Aorta (tissue), 5 donors: ENCODE results near the gene PADI2. TPM values are rescaled to one million over a fixed set of nuclear protein-coding genes. Genes with fewer than 3 reads are reported as not detected.

Experiments used
- ATAC-seq: fragments of 200-7000 bp; cut with Tn5 transposase; one replicate; pipeline ENCODE4 v1.9.1; 2022; ENCODE audit warnings: moderate library complexity; ENCODE audit not compliant: low FRiP score
- DNase-seq, 2 donors: peaks; one replicate each; pipeline ENCODE4 v3.0.0-alpha.2; 2020
- H3K27ac ChIP-seq, 2 donors: one replicate each; pipeline ENCODE4 v1.5.1; 2013; ENCODE audit warnings: low read length in 2 of 2, mild to moderate bottlenecking in 2 of 2, moderate library complexity in 2 of 2, control low read depth in 1 of 2, inconsistent platforms in 1 of 2, low read depth in 1 of 2
- H3K27me3 ChIP-seq, 2 donors: one replicate each; pipeline ENCODE4 v1.6.1; 2013; ENCODE audit warnings: control low read depth in 1 of 2, low read length in 1 of 2, mild to moderate bottlenecking in 1 of 2, moderate library complexity in 1 of 2; ENCODE audit not compliant: insufficient read depth in 2 of 2, control insufficient read depth in 1 of 2
- H3K36me3 ChIP-seq, 2 donors: one replicate each; pipeline ENCODE4 v1.6.1; 2013; ENCODE audit warnings: control low read depth in 1 of 2, low read length in 1 of 2, mild to moderate bottlenecking in 1 of 2; ENCODE audit not compliant: insufficient read depth in 2 of 2, control insufficient read depth in 1 of 2
- H3K4me1 ChIP-seq, 2 donors: one replicate each; pipeline ENCODE4 v1.6.1; 2013; ENCODE audit warnings: low read length in 2 of 2, control low read depth in 1 of 2, mild to moderate bottlenecking in 1 of 2, moderate library complexity in 1 of 2; ENCODE audit not compliant: insufficient read depth in 2 of 2, control insufficient read depth in 1 of 2
- H3K4me3 ChIP-seq, 2 donors: one replicate each; pipeline ENCODE4 v1.5.1; 2013; ENCODE audit warnings: low read length in 2 of 2, control low read depth in 1 of 2, mild to moderate bottlenecking in 1 of 2
- H3K9me3 ChIP-seq: one replicate; pipeline ENCODE4 v1.6.1; 2013; ENCODE audit warnings: mild to moderate bottlenecking, low read length; ENCODE audit not compliant: control insufficient read depth
- WGBS, 2 donors: extraction: QIAGEN DNeasy Blood & Tissue Kit; methylation state at CpG; one replicate each; pipeline ENCODE4 v1.1.7; 2013; 5-methylcytosine and 5-hydroxymethylcytosine counted together
- intact Hi-C, 2 donors: fragments of 100-400 bp; cut with DNase I; formaldehyde crosslinking; loops; one replicate each; pipeline versions ENCODE4 v1.14.2 to v1.15.0; 2022
- polyA plus RNA-seq, 2 donors: library from polyadenylated mRNA; stranded (reverse); fragments of 200-250 nt; gene quantifications; one replicate each; pipeline ENCODE4 v1.2.3, GENCODE V29; 2013
- total RNA-seq, 2 donors: library from RNA; stranded (reverse); fragmentation: NEBNext Ultra II Directional; extraction: Animal tissue kit (Norgen Biotek cat#: 25700); gene quantifications; one replicate each; pipeline ENCODE4 v1.2.1, GENCODE V29; 2021
- donor health status: healthy with polysubstance abuse.
- donor health status: Bipolar disorder and iron deficiency.
- donor health status: DM: no; HTN: no; CAD: no.
- donor health status: DM: no; HTN: no; CAD: no.
- donor health status: DM: yes; HTN: yes; CAD: no.

PADI2 gene
- total and polyA plus RNA-seq, 4 donors: 0.87 to 2.9 (median 2.0) TPM

DNA sequence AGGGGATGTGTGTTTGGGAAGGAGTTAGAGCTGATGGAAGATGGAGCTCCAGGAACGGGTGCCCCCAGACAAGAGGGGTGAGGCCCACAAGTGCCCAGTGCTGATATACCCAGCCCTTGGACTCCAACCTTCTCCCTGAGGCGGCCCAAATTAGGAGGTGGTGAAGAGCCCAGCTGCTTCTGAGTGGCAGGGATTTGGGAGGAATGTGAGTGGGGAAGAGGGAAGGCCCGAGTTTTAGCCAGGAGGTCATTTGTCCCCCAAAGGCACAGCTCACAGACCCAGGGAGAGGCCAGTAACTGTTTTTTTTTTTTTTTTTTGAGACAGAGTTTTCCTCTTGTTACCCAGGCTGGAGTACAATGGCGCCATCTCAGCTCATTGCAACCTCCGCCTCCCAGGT is 1.2 kb upstream of the PADI2 start:
- Histone ChIP-seq H3K9me3 (no peaks in the 10 kb centered on the region), H3K27me3 (no peaks in the 10 kb centered on the region), H3K4me3 (no peak overlapping the region), H3K36me3 (no peaks in the 10 kb centered on the region), H3K4me1 (no peaks in the 10 kb centered on the region), H3K27ac (no peak overlapping the region)
- DNase-seq: no peak
- intact Hi-C loops: loop anchor here in 1 of 2 donors (10.0 kb wide), 1 partner anchor 284 kb away; no protein-coding TSS in a partner anchor
- WGBS, 2 donors: 95 to 96% methylated on average over 5 of the region's 5 CpGs
- ATAC-seq: no peak

- no peaks in the 10 kb centered on the region for H3K4me1 ChIP-seq
- intact Hi-C loops: loop anchor here in 1 of 2 donors (10.0 kb wide), 1 partner anchor 285 kb away; no protein-coding TSS in a partner anchor
- H3K27ac ChIP-seq: no peak overlapping the region
- ATAC-seq (no peak), DNase-seq (peak in 1 of 2 donors; percentile 64)
- 70 to 72% methylated on average over 20 of the region's 20 CpGs for whole genome bisulfite sequencing, 2 donors
- H3K4me3 ChIP-seq: no peak overlapping the region
- no peaks in the 10 kb centered on the region for H3K27me3 ChIP-seq
- no peaks in the 10 kb centered on the region for H3K9me3 ChIP-seq
- H3K36me3 ChIP-seq: no peaks in the 10 kb centered on the region
Measured at GRCh38 chr1:17119773-17120480, 676 bp upstream of the PADI2 start.

DNA sequence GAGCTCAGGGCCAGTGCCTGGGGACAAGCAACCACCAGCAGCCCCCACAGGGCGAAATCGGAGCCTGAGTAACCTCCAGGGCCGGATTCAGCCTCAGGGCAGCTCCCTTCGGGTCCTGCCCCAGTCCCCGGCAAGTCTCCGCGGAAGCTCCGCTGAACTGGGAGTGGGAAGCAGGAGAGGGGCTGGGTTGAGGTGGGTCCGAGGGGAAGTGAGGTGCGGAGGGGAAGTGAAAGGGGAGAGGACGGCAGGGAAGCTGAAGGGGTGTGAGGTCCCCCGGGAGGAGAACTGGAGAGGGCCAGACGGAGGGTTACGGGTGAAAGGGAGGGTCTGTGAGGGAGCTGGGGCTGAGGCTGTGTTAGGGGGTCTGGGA is 560 bp downstream of the PADI2 start:
- Histone ChIP-seq H3K4me3 (no peak overlapping the region), H3K9me3 (no peaks in the 10 kb centered on the region), H3K36me3 (no peaks in the 10 kb centered on the region), H3K4me1 (no peaks in the 10 kb centered on the region), H3K27ac (no peak overlapping the region), H3K27me3 (no peaks in the 10 kb centered on the region)
- DNase-seq (no peak), ATAC-seq (no peak)
- intact Hi-C loops: no loop called here
- 12 to 13% methylated on average over 14 of the region's 14 CpGs for WGBS, 2 donors

DNA sequence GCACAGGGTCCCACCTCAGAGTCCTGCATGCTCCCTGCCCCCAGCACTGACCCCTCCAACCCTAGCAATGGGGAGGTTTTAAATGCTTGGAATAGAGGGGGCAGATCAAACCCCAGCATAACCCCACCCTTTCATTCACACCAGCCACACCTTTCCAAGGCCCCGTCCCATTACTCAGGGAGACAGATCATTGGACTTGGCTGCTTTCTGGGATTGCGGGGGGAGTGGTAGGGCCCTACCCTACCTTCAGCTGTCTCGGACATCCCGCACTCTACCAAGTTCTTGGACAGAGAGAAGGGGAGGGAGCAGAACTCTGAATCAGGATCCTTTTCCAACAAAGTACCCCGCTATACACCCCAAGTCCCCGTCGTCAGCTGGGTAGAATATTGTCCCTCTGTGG is 983 bp downstream of the PADI2 start:
- H3K36me3 ChIP-seq: no peaks in the 10 kb centered on the region
- DNase-seq: no peak
- intact Hi-C loops: no loop called here
- 56 to 70% methylated on average over 7 of the region's 7 CpGs for WGBS, 2 donors
- no peaks in the 10 kb centered on the region for H3K27me3 ChIP-seq
- no peak overlapping the region for H3K4me3 ChIP-seq
- no peak overlapping the region for H3K27ac ChIP-seq
- H3K9me3 ChIP-seq: no peaks in the 10 kb centered on the region
- ATAC-seq: no peak
- no peaks in the 10 kb centered on the region for H3K4me1 ChIP-seq

DNA sequence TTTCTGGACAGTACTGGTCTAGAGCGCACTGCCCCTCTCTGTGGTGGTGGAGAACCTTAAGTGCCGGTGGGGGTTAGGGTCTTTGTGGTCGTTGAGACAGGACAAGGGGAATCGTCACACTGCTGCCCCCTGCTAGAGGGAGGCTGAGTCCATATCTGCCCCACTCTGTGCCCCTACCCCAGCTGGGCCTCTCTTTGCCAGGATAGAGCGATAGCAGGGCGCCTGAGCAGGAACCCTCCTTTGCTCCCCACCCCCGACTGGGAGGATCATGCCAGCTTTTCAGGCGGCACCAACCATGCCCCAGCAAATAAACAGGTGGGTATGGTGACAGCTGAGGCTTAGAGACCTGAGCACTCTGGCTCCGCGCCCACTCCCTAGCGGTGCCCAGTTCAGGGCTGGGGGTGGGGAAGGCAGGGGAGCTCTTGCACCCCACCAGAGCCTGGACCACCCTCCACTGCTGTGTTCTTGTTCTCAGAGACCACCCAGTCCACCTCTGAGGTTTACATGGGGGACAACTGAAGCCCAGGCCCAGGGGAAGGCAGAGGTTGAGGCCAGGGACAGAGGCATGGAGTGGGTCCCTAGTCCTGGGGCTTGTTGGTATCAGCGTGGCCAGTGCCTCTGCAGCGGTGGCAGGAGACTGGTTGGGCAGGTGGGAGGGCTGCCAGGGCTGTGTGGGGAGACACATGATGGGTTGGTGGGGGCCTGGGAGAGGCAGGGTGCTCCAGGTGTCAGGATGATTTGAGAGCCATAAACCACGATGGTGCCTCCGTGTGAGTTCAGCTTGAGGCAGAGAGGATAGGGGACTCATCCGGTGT is 1.6 kb downstream of the PADI2 start:
- no peaks in the 10 kb centered on the region for H3K27me3 ChIP-seq
- H3K4me1 ChIP-seq: no peaks in the 10 kb centered on the region
- DNase-seq: no peak
- 82 to 83% methylated on average over 16 of the region's 16 CpGs for WGBS, 2 donors
- no peaks in the 10 kb centered on the region for H3K36me3 ChIP-seq
- H3K27ac ChIP-seq: no peak overlapping the region
- intact Hi-C loops: no loop called here
- no peak overlapping the region for H3K4me3 ChIP-seq
- no peak for ATAC-seq
- no peaks in the 10 kb centered on the region for H3K9me3 ChIP-seq

- DNase-seq (no peak), ATAC-seq (no peak)
- H3K27me3 ChIP-seq: no peaks in the 10 kb centered on the region
- 76 to 89% methylated on average over 1 of the region's 1 CpG for WGBS, 2 donors
- no peaks in the 10 kb centered on the region for H3K36me3 ChIP-seq
- H3K4me1 ChIP-seq: no peaks in the 10 kb centered on the region
- H3K9me3 ChIP-seq: no peaks in the 10 kb centered on the region
- H3K27ac ChIP-seq: no peak overlapping the region
- intact Hi-C loops: no loop called here
- no peak overlapping the region for H3K4me3 ChIP-seq
Measured at GRCh38 chr1:17116643-17117042, 2.6 kb downstream of the PADI2 start.

DNA sequence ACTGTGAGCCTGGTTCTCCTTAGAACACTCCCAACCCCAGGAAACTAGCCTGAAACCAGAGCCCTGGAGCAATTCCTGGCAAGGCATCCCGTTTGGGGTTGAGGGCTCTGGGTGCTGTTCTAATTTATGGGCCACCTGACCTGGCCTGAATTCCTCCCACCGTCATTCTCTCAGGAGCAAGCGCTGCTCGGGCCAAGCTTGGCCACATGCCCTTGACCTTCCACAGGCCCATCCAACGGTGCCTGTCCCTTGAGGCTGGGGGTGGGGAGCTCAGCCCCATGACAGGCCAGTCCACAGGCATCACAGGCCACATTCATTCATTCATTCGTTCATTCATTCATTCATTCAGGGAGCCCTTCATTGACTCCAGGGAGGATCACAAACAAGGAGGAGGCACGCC is 5.3 kb downstream of the PADI2 start:
- ATAC-seq (no peak), DNase-seq (no peak)
- WGBS, 2 donors: 24 to 35% methylated on average over 6 to 7 of the region's 7 CpGs
- Histone ChIP-seq H3K27ac (no peak overlapping the region), H3K27me3 (no peaks in the 10 kb centered on the region), H3K9me3 (no peaks in the 10 kb centered on the region), H3K4me1 (no peaks in the 10 kb centered on the region), H3K4me3 (no peak overlapping the region), H3K36me3 (no peaks in the 10 kb centered on the region)
- intact Hi-C loops: no loop called here

DNA sequence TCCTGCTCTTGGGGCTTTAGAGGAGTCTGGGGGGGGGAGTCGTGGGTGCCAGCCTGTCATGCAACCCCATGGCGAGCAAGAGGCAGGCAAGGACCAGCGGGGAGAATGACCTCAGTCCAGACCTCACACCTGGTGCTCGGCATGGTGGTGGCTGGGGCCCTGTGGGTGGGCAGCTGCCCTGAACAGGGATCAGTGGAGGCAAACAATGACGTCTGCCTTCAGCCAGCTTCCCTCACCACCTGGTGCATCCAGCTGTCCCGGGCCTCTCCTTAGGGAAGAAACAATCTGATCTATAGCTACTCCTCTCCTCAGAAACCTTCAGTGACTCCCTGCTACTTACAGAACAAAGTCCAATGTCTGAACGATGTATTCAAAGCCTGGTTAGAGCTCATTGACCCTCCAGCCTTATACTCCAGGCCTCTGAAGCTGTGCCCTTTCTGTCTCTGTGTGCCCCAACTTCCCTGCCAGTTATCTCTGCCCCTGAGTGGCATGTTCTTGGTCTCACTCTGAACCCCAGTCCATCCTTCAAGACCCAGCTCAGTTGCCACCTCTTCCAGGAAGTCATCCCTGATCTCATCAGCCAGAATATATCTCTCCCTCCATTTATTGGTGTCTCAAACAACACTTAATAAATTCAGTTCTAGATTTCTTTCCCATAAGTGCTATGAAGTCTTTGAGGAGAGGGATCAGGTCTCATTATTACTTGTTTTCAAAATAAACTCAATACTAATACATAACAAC is 6.6 kb downstream of the PADI2 start:
- Histone ChIP-seq H3K4me3 (no peak overlapping the region), H3K4me1 (no peaks in the 10 kb centered on the region), H3K9me3 (no peaks in the 10 kb centered on the region), H3K27me3 (no peaks in the 10 kb centered on the region), H3K27ac (no peak overlapping the region), H3K36me3 (no peaks in the 10 kb centered on the region)
- DNase-seq: no peak
- intact Hi-C loops: no loop called here
- no peak for ATAC-seq
- 75 to 78% methylated on average over 7 of the region's 7 CpGs for WGBS, 2 donors
